ENCODE results near the gene ERN2.

ERN2 gene

GRCh38 chr16:23678430-23679273, 34.4 kb downstream of the ERN2 start, which contains the start of gene PLK1:
PLK1 (plus strand) TSS chr16:23678889; CDS start chr16:23678933, 44 bp downstream.
- peak within 1 kb of the TSS; percentile 63 for H3K4me3 ChIP-seq (ENCODE audit: low read depth, low read length)
- in situ Hi-C loops (cut with HindIII; ENCODE audit: low sequenced_read_pairs), result no loop called here
- DNase-seq (ENCODE audit: low read depth), result peak; percentile 40
- TF ChIP-seq, protein P1, sequence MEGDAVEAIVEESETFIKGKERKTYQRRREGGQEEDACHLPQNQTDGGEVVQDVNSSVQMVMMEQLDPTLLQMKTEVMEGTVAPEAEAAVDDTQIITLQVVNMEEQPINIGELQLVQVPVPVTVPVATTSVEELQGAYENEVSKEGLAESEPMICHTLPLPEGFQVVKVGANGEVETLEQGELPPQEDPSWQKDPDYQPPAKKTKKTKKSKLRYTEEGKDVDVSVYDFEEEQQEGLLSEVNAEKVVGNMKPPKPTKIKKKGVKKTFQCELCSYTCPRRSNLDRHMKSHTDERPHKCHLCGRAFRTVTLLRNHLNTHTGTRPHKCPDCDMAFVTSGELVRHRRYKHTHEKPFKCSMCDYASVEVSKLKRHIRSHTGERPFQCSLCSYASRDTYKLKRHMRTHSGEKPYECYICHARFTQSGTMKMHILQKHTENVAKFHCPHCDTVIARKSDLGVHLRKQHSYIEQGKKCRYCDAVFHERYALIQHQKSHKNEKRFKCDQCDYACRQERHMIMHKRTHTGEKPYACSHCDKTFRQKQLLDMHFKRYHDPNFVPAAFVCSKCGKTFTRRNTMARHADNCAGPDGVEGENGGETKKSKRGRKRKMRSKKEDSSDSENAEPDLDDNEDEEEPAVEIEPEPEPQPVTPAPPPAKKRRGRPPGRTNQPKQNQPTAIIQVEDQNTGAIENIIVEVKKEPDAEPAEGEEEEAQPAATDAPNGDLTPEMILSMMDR (IDR thresholded peaks at IDR 0.05; ENCODE audit: low read depth, low read length, missing control alignments), result peak; percentile 55

- in situ Hi-C loops (cut with HindIII; ENCODE audit: low sequenced_read_pairs), result no loop called here
Measured at GRCh38 chr16:23676924-23677480, 36.0 kb downstream of the ERN2 start.

DNA sequence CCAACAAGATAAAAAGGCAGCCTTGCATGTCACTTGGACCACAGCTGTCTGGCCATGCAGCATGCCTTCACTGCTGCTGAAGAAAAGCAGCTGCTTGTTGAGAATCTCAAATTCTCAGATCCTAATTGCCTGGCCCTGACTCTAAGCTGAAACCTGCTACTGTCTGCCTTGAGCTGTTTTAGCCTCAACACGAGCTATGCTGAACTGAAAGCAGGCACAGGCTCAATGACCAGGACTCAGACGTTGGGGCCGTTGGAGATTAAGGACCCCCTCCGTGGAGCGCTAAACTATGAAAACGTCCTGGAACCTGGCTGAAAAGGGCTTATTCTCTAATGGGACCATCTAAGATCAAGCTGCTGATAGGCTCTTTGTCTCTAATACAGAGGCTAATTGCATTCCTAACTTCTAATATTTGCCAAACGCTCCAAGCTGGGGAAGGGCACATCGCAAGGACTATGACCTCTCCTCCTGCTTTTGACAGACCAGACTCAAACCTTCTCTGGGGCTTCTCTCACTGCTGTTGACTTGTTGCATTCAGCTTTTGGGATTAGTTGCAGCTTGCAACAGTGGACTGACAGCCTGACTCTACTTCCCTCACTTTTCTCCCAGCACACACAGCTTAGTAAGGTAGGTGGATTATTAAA, 38.9 kb downstream of the ERN2 start:
- TF ChIP-seq, protein P1 (IDR thresholded peaks at IDR 0.05; ENCODE audit: low read depth, low read length, missing control alignments), result no peak
- H3K4me3 ChIP-seq (ENCODE audit: low read depth, low read length), result no peak overlapping the region
- no peak for DNase-seq (ENCODE audit: low read depth)
- in situ Hi-C loops (cut with HindIII; ENCODE audit: low sequenced_read_pairs), result no loop called here

More at GRCh38 chr16:23676924-23677480, 36.0 kb downstream of the ERN2 start:
- TF ChIP-seq, protein P1 (IDR thresholded peaks at IDR 0.05; ENCODE audit: low read depth, low read length, missing control alignments), result no peak
- no peak overlapping the region for H3K4me3 ChIP-seq (ENCODE audit: low read depth, low read length)
- DNase-seq (ENCODE audit: low read depth), result no peak

GRCh38 chr16:23670137-23670776, 42.8 kb downstream of the ERN2 start:
- H3K4me3 ChIP-seq (ENCODE audit: low read depth, low read length), result no peak overlapping the region
- TF ChIP-seq, protein P1 (IDR thresholded peaks at IDR 0.05; ENCODE audit: low read depth, low read length, missing control alignments), result no peak
- peak; percentile 62 for DNase-seq (ENCODE audit: low read depth)
- in situ Hi-C loops (cut with HindIII; ENCODE audit: low sequenced_read_pairs), result no loop called here

GRCh38 chr16:23668873-23669272, 44.1 kb downstream of the ERN2 start:
- DNase-seq (ENCODE audit: low read depth), result no peak
- TF ChIP-seq, protein P1 (IDR thresholded peaks at IDR 0.05; ENCODE audit: low read depth, low read length, missing control alignments), result no peak
- H3K4me3 ChIP-seq (ENCODE audit: low read depth, low read length), result no peak overlapping the region
- in situ Hi-C loops (cut with HindIII; ENCODE audit: low sequenced_read_pairs), result no loop called here

GRCh38 chr16:23668225-23668624, 44.8 kb downstream of the ERN2 start:
- TF ChIP-seq, protein P1 (IDR thresholded peaks at IDR 0.05; ENCODE audit: low read depth, low read length, missing control alignments), result no peak
- in situ Hi-C loops (cut with HindIII; ENCODE audit: low sequenced_read_pairs), result no loop called here
- no peak overlapping the region for H3K4me3 ChIP-seq (ENCODE audit: low read depth, low read length)
- DNase-seq (ENCODE audit: low read depth), result no peak

All from astrocyte of the cerebellum (primary cell).